Karpas-422 (cell line): ENCODE results near the gene CACNA2D3. TPM values are rescaled to one million over a fixed set of nuclear protein-coding genes. Genes with fewer than 3 reads are reported as not detected.
"Not testable (repeated sequence)": the region's sequence is repeated elsewhere in the genome, so short reads cannot be mapped to it uniquely, and the experiment has no call there.

Source experiments
- DNase-seq: peaks from one replicate; pipeline ENCODE4 v3.0.0-alpha.2; 2015
- H2AFZ ChIP-seq: fragments of 200-600 bp; sonication (generic); 2 replicates; pipeline ENCODE4 v1.6.1; 2014; ENCODE audit warnings: antibody characterized with exemption, low read length, mixed read lengths
- H3K27ac ChIP-seq: fragments of 200-600 bp; sonication (generic); 2 replicates; pipeline ENCODE4 v1.5.1; 2014; ENCODE audit warnings: mild to moderate bottlenecking, low read length, moderate library complexity
- H3K27me3 ChIP-seq: fragments of 200-600 bp; sonication (generic); 2 replicates; pipeline ENCODE4 v1.6.1; 2014; ENCODE audit warnings: low read length, mixed read lengths
- H3K36me3 ChIP-seq: fragments of 200-600 bp; sonication (generic); 2 replicates; pipeline ENCODE4 v1.6.1; 2014; ENCODE audit warnings: low read length, mixed read lengths; ENCODE audit not compliant: insufficient read depth
- H3K4me1 ChIP-seq: fragments of 200-600 bp; sonication (generic); 2 replicates; pipeline ENCODE4 v1.6.1; 2014; ENCODE audit warnings: mild to moderate bottlenecking, low read length, mixed read lengths
- H3K4me2 ChIP-seq: fragments of 200-600 bp; sonication (generic); 2 replicates; pipeline ENCODE4 v1.6.1; 2014; ENCODE audit warnings: low read length, low read depth, mild to moderate bottlenecking; ENCODE audit not compliant: poor library complexity, severe bottlenecking
- H3K4me3 ChIP-seq: fragments of 200-600 bp; sonication (generic); 2 replicates; pipeline ENCODE4 v1.5.1; 2014; ENCODE audit warnings: mild to moderate bottlenecking, antibody characterized with exemption, low read length, mixed read lengths
- H3K79me2 ChIP-seq: fragments of 200-600 bp; sonication (generic); 2 replicates; pipeline ENCODE4 v1.6.1; 2014; ENCODE audit warnings: mild to moderate bottlenecking, low read length, mixed read lengths
- H3K9ac ChIP-seq: fragments of 200-600 bp; sonication (generic); 2 replicates; pipeline ENCODE4 v1.6.0; 2014; ENCODE audit warnings: low read length
- H3K9me2 ChIP-seq: fragments of 200-600 bp; sonication (generic), shearing (Covaris generic); replicated peaks from 2 replicates; pipeline ENCODE4 v1.6.0; 2014; ENCODE audit warnings: mild to moderate bottlenecking, low read length, moderate library complexity; ENCODE audit not compliant: insufficient read depth
- H3K9me3 ChIP-seq: fragments of 300-700, 200-600 bp; sonication (generic); 2 replicates; pipeline ENCODE4 v1.6.1; 2014; ENCODE audit warnings: low read length, mixed read lengths
- H4K20me1 ChIP-seq: fragments of 200-600 bp; sonication (generic); 2 replicates; pipeline ENCODE4 v1.6.1; 2014; ENCODE audit warnings: mild to moderate bottlenecking, antibody characterized with exemption, low read length, low read depth; ENCODE audit not compliant: insufficient read depth
- total RNA-seq: library from RNA; depleted of rRNA; stranded (reverse); fragments of >200 nt; shearing (Covaris generic); gene quantifications from 2 replicates; pipeline ENCODE4 v1.2.3, GENCODE V29; 2014; ENCODE audit warnings: low replicate concordance

Gene CACNA2D3
- total RNA-seq, 1 experiment from 2014 or later: not detected

DNA sequence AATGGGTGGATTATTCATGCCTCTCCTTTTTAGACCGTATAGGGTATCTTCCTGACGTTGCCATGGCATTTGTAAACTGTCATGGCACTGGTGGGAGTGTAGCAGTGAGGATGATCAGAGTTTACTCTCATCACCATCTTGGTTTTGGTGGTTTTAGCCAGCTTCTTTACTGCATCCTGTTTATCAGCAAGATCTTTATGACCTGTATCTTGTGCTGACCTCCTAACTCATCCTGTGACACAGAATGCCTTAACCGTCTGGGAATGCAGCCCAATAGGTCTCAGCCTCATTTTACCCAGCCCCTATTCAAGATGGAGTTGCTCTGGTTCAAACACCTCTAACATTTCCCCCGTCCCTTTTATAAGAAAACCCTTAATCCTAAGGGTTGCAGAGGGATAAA is 855.6 kb downstream of the CACNA2D3 start:
- DNase-seq, H2AFZ ChIP-seq, H3K4me1 ChIP-seq, H3K79me2 ChIP-seq, H3K9me3 ChIP-seq, H3K9ac ChIP-seq, H4K20me1 ChIP-seq, H3K4me2 ChIP-seq, H3K27ac ChIP-seq, H3K36me3 ChIP-seq, H3K27me3 ChIP-seq, H3K9me2 ChIP-seq, H3K4me3 ChIP-seq: not testable (repeated sequence)

DNA sequence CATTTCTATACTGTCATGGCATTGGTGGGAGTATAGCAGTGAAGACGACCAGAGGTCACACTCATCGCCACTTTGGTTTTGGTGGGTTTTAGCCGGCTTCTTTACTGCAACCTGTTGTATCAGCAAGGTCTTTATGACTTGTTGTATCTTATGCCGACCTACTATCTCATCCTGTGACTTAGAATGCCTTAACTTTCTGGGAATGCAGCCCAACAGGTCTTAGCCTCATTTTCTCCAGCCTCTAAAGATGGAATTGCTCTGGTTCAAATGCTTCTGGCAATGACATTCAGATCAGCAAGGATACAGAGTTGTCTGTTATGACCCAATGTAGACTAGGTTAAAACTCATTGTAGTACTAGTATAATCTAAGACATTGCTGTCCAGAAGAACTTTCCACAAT is 860.5 kb downstream of the CACNA2D3 start:
- no peaks in the 10 kb centered on the region for H3K79me2 ChIP-seq
- no peaks in the 10 kb centered on the region for H3K9me2 ChIP-seq
- no peak for DNase-seq
- H3K4me2 ChIP-seq: no peak overlapping the region
- no peaks in the 10 kb centered on the region for H3K4me1 ChIP-seq
- no peak overlapping the region for H3K9ac ChIP-seq
- no peaks in the 10 kb centered on the region for H3K36me3 ChIP-seq
- no peak overlapping the region for H3K4me3 ChIP-seq
- no peak overlapping the region for H3K27ac ChIP-seq
- H3K9me3 ChIP-seq: no peaks in the 10 kb centered on the region
- no peaks in the 10 kb centered on the region for H4K20me1 ChIP-seq
- H2AFZ ChIP-seq: no peak overlapping the region
- no peaks in the 10 kb centered on the region for H3K27me3 ChIP-seq

DNA sequence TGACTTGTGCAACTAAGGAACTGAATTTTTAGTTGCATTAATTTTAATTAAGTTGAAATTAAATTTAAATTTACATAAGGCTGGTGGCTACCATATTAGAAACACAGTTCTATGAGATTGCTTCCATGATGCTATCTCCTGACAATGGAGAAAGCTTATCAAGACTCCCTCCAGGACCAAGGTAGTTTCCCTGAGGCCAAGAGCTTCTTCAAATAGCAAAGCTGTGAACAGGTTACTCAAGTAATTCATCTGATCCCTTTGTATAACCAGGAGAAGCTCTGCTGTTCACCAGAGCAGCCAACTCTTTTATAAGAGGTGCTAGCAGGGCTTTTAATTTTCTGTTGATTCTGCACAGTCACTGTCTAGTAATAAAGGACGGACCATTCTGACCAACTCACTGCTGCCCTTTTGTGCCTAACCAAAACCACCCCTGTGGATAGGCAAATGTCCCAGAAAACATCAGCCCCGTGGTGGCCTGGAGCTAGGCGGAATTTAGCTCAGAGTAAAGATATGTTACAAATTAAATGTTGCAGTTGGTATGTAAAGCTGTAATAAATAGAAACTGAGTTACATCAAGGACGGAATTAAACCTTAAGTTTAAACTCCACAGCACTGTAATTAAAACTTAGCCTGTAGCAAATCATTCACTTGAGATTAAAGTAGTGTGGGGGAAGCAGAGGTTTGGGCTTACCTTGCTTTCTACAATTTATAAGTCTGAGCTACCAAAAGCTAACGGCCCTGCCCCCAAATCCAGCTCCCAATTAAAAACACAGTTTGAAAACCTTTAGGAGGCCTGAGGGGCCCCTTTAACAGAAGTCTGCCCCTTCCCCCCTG is 861.1 kb downstream of the CACNA2D3 start:
- H3K27ac ChIP-seq: no peak overlapping the region

DNA sequence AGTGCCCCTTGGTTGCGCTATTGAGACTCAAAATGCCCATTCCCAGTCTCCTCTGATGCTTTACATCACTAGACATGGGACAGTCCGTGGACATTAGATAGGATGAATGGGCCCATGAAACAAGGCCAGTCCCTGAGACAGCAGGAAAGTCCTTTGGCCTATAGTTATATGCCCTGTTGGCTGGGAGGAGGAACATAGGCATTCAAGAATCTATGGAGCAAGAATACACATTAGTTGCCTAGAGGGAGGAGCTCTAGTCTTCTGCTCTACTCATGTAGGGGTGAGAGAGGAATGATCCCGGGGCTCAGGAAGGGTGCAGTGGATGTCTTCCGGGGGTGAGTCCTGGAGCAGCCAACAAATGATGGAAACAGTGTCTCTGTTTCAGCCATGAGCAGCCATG is 863.5 kb downstream of the CACNA2D3 start:
- Histone ChIP-seq H3K4me1 (no peaks in the 10 kb centered on the region), H3K9ac (no peak overlapping the region), H3K9me3 (no peaks in the 10 kb centered on the region), H3K27ac (no peak overlapping the region), H2AFZ (no peak overlapping the region), H3K4me3 (no peak overlapping the region), H3K36me3 (no peaks in the 10 kb centered on the region), H3K27me3 (no peaks in the 10 kb centered on the region), H4K20me1 (no peaks in the 10 kb centered on the region), H3K79me2 (no peaks in the 10 kb centered on the region), H3K4me2 (no peak overlapping the region), H3K9me2 (no peaks in the 10 kb centered on the region)
- DNase-seq: no peak

More for the DNA sequence above, 861.1 kb downstream of the CACNA2D3 start:
- Histone ChIP-seq H3K36me3 (no peaks in the 10 kb centered on the region), H4K20me1 (no peaks in the 10 kb centered on the region), H2AFZ (no peak overlapping the region), H3K4me1 (no peaks in the 10 kb centered on the region), H3K9me3 (no peaks in the 10 kb centered on the region), H3K9ac (no peak overlapping the region), H3K79me2 (no peaks in the 10 kb centered on the region), H3K4me2 (no peak overlapping the region), H3K27me3 (no peaks in the 10 kb centered on the region), H3K4me3 (no peak overlapping the region), H3K9me2 (no peaks in the 10 kb centered on the region)
- DNase-seq: peak; percentile 34

DNA sequence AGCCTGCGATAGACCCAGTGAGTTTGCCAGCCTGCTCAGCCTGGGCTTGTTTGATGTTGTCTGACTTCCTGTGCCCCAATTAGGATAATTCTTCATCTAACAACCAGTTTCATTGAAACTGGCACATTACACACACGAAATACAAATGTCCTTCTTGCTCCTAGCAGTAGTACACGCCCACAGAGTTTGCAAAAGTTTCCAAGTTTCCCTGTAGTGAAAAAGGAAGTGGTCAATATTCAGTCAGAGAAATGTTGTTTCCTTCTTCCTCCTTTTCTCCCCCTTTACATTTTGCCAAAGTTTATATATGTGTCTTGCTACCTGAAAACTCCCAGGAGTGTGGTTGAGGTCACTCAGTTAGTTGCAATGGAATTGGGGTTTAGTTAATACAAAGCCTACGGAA is 863.9 kb downstream of the CACNA2D3 start:
- Histone ChIP-seq H3K4me3 (no peak overlapping the region), H3K4me2 (no peak overlapping the region), H3K27me3 (no peaks in the 10 kb centered on the region), H4K20me1 (no peaks in the 10 kb centered on the region), H3K9me3 (no peaks in the 10 kb centered on the region), H2AFZ (no peak overlapping the region), H3K9ac (no peak overlapping the region), H3K79me2 (no peaks in the 10 kb centered on the region), H3K4me1 (no peaks in the 10 kb centered on the region), H3K27ac (no peak overlapping the region), H3K9me2 (no peaks in the 10 kb centered on the region), H3K36me3 (no peaks in the 10 kb centered on the region)
- DNase-seq: peak; percentile 32

DNA sequence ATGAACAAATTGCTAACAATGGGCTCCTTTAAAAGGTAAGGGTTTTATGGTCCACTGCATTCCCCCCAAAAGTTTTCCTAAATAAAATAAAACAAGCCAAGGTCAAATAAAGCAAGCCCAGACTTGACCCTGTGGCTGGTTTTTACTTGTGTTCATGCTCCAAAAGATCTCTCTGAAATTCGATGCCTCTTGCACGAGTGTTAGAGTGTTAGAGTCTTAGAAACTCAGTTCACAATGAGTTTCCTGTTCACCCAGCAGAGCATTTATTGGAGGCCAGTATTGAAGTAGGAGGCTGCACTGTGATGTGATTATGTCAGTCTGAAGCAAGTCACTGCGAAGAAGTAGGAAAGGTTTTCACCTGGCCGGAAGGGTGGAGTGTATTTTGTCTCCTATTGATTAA is 865.4 kb downstream of the CACNA2D3 start:
- DNase-seq: no peak
- H3K4me1 ChIP-seq: no peaks in the 10 kb centered on the region
- no peaks in the 10 kb centered on the region for H3K9me3 ChIP-seq
- H3K79me2 ChIP-seq: no peaks in the 10 kb centered on the region
- H4K20me1 ChIP-seq: no peaks in the 10 kb centered on the region
- H3K9ac ChIP-seq: no peak overlapping the region
- H3K27ac ChIP-seq: no peak overlapping the region
- H3K4me2 ChIP-seq: no peak overlapping the region
- no peaks in the 10 kb centered on the region for H3K9me2 ChIP-seq
- H3K4me3 ChIP-seq: no peak overlapping the region
- no peaks in the 10 kb centered on the region for H3K27me3 ChIP-seq
- no peaks in the 10 kb centered on the region for H3K36me3 ChIP-seq
- H2AFZ ChIP-seq: no peak overlapping the region

DNA sequence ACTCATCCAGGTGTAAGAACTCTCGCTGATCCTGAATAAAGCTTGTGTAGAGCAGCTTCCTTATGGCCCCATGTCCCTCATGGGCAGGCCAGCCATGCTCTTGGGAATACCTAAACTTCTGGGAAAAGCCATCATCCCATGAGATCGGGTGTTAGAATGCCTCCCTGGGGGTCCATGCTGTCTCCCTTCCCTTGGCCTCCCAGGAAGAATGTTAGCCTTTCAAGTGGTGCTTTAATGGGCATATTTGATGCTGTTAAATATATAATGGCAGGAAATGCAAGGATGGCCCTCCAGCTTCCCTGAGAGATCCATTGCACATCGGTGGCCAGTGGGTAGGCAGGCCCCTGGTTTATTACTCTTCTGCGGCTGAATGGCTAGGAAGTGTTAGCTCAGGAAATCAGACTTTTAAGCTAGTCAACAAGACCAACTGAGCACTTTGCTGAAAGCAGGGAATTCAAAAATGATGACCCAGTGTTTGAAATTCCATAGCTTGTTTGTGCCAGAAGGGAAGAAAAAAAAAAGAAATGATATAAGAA is 866.0 kb downstream of the CACNA2D3 start:
- Histone ChIP-seq H3K27me3 (no peaks in the 10 kb centered on the region), H3K4me3 (no peak overlapping the region), H3K9me2 (no peaks in the 10 kb centered on the region), H2AFZ (no peak overlapping the region), H3K4me1 (no peaks in the 10 kb centered on the region), H3K9me3 (no peaks in the 10 kb centered on the region), H4K20me1 (no peaks in the 10 kb centered on the region), H3K79me2 (no peaks in the 10 kb centered on the region), H3K27ac (no peak overlapping the region), H3K36me3 (no peaks in the 10 kb centered on the region), H3K4me2 (no peak overlapping the region), H3K9ac (no peak overlapping the region)
- DNase-seq: no peak

- Histone ChIP-seq H2AFZ (no peak overlapping the region), H3K9me3 (no peaks in the 10 kb centered on the region), H3K4me2 (no peak overlapping the region)
These were observed 866.7 kb downstream of the CACNA2D3 start for GRCh38 chr3:54988838-54989630.

More at GRCh38 chr3:54988838-54989630, 866.7 kb downstream of the CACNA2D3 start:
- H3K27ac ChIP-seq: no peak overlapping the region
- H3K9me2 ChIP-seq: no peaks in the 10 kb centered on the region
- H3K4me1 ChIP-seq: no peaks in the 10 kb centered on the region
- no peak overlapping the region for H3K4me3 ChIP-seq
- no peak overlapping the region for H3K9ac ChIP-seq
- DNase-seq: peak; percentile 33
- no peaks in the 10 kb centered on the region for H3K79me2 ChIP-seq
- no peaks in the 10 kb centered on the region for H3K36me3 ChIP-seq
- H3K27me3 ChIP-seq: no peaks in the 10 kb centered on the region
- H4K20me1 ChIP-seq: no peaks in the 10 kb centered on the region
